GM23248 (cell line): ENCODE measurements around the gene ASPSCR1. TPM values are rescaled to one million over a fixed set of nuclear protein-coding genes. Genes with fewer than 3 reads are reported as not detected.
A peak's percentile ranks its signal among the peaks of the same experiment; 100 is the strongest.

ENCODE experiments used
- DNase-seq: peaks from one replicate; pipeline ENCODE4 v3.0.0-alpha.2; 2015
- H2AFZ ChIP-seq: fragments of 200-600 bp; sonication (generic); 2 replicates; pipeline ENCODE4 v1.6.1; 2016; ENCODE audit warnings: antibody characterized with exemption
- H3F3A ChIP-seq: fragments of 200-600 bp; sonication (generic); 2 replicates; pipeline ENCODE4 v1.6.1; 2016; ENCODE audit warnings: mild to moderate bottlenecking, antibody characterized with exemption, mixed run types; ENCODE audit not compliant: insufficient read depth
- H3K27ac ChIP-seq: fragments of 200-600 bp; sonication (generic); 2 replicates; pipeline ENCODE4 v1.5.1; 2016; ENCODE audit warnings: mild to moderate bottlenecking
- H3K27me3 ChIP-seq: fragments of 200-600 bp; sonication (generic); replicated peaks from 2 replicates; pipeline ENCODE4 v1.6.1; 2016; ENCODE audit warnings: mild to moderate bottlenecking; ENCODE audit not compliant: insufficient read depth
- H3K36me3 ChIP-seq: fragments of 200-600 bp; sonication (generic); 2 replicates; pipeline ENCODE4 v1.6.1; 2016; ENCODE audit warnings: low read depth, mild to moderate bottlenecking
- H3K4me1 ChIP-seq: fragments of 200-600 bp; sonication (generic); 2 replicates; pipeline ENCODE4 v1.6.1; 2016; ENCODE audit warnings: mild to moderate bottlenecking; ENCODE audit not compliant: insufficient read depth
- H3K4me2 ChIP-seq: fragments of 200-600 bp; sonication (generic); one replicate; pipeline ENCODE4 v1.6.1; 2016; ENCODE audit warnings: mild to moderate bottlenecking; ENCODE audit not compliant: unreplicated experiment
- H3K4me3 ChIP-seq: fragments of 200-600 bp; sonication (generic); 2 replicates; pipeline ENCODE4 v1.5.1; 2016; ENCODE audit warnings: mild to moderate bottlenecking
- H3K79me2 ChIP-seq: fragments of 200-600 bp; sonication (generic); 2 replicates; pipeline ENCODE4 v1.6.1; 2016; ENCODE audit warnings: mild to moderate bottlenecking; ENCODE audit not compliant: insufficient read depth
- H3K9ac ChIP-seq: fragments of 200-600 bp; sonication (generic); 2 replicates; pipeline ENCODE4 v1.6.1; 2016; ENCODE audit warnings: mild to moderate bottlenecking
- H3K9me2 ChIP-seq: fragments of 200-600 bp; sonication (generic); 2 replicates; pipeline ENCODE4 v1.6.1; 2016; ENCODE audit warnings: mixed run types, mild to moderate bottlenecking, moderate library complexity; ENCODE audit not compliant: insufficient read depth
- H3K9me3 ChIP-seq: fragments of 200-600 bp; sonication (generic); one replicate; pipeline ENCODE4 v1.6.1; 2017; ENCODE audit warnings: low read depth
- H4K20me1 ChIP-seq: fragments of 200-600 bp; sonication (generic); 2 replicates; pipeline ENCODE4 v1.6.0; 2016; ENCODE audit not compliant: insufficient read depth
- EZH2 ChIP-seq: fragments of 200-600 bp; sonication (generic); IDR thresholded peaks from 2 replicates; pipeline ENCODE4 v1.6.1; 2018; ENCODE audit warnings: antibody characterized with exemption, mild to moderate bottlenecking; ENCODE audit not compliant: insufficient read depth, poor library complexity, severe bottlenecking
- EZH2phosphoT487 ChIP-seq: fragments of 200-600 bp; sonication (generic); IDR thresholded peaks from 2 replicates; pipeline ENCODE4 v1.6.1; 2018; ENCODE audit warnings: antibody characterized with exemption, moderate library complexity, mild to moderate bottlenecking, low read depth; ENCODE audit not compliant: insufficient read depth
- WGBS, 2 experiments: methylation state at CpG; one replicate each; pipeline ENCODE4 v1.1.6; 2015 to 2017; ENCODE audit warnings: low lambda C conversion rate in 2 of 2, low coverage in 1 of 2; ENCODE audit errors: missing lambda C conversion rate in 2 of 2; 5-methylcytosine and 5-hydroxymethylcytosine counted together
- in situ Hi-C: fragments of 300-500 bp; cut with MboI; formaldehyde crosslinking; loops from 2 replicates; pipeline ENCODE4 v1.15.0; 2020
- polyA plus RNA-seq: library from polyadenylated mRNA; unstranded; fragments of >200 nt; fragmentation: Nextera tagmentation; extraction: Ambion mirVana; gene quantifications from 2 replicates; pipeline ENCODE4 v1.2.1, GENCODE V29; 2016
- total RNA-seq: library from RNA; depleted of rRNA; stranded (reverse); fragments of >200 nt; shearing (Covaris generic); gene quantifications from 2 replicates; pipeline ENCODE4 v1.2.3, GENCODE V29; 2014; rRNA removed

ASPSCR1 gene
- total RNA-seq: 23.4 and 23.5 TPM in 2 replicates
- 20.6 and 22.6 TPM in 2 replicates for polyA plus RNA-seq

- WGBS, 2 experiments: 2% methylated on average over 25 to 32 of the region's 76 CpGs
Measured at GRCh38 chr17:81977211-81977808, at the start of gene ASPSCR1. TSS of gene ASPSCR1 (plus strand) at chr17:81977629. CDS start at chr17:81977647, 18 bp downstream.

GRCh38 chr17:81927653-81928543, 49.5 kb upstream of the ASPSCR1 start, which contains the start of gene MAFG:
TSS of gene MAFG (minus strand) at chr17:81927735. CDS start at chr17:81923185, 4,550 bp downstream.
- Histone ChIP-seq H3K27me3 (no peaks in the 10 kb centered on the region), H3K4me1 (peaks cover 16% of the 10 kb centered on the region; the same call in 1 of the 2 replicates), H3K4me3 (peak within 1 kb of the TSS; percentile 87), H3K79me2 (peaks cover 41% of the 10 kb centered on the region), H4K20me1 (no peaks in the 10 kb centered on the region), H3K27ac (peak within 1 kb of the TSS; percentile 93), H3K9ac (peak within 1 kb of the TSS; percentile 94), H3F3A (0 out of 2 replicates have a peak, but pooled peaks cover 8% of the 10 kb centered on the region), H2AFZ (peak within 1 kb of the TSS; percentile 73), H3K9me3 (no peaks in the 10 kb centered on the region), H3K4me2 (peak within 1 kb of the TSS; percentile 76), H3K36me3 (no peaks in the 10 kb centered on the region), H3K9me2 (no peaks in the 10 kb centered on the region)
- WGBS, 2 experiments: 0 to 2% methylated on average over 43 to 70 of the region's 98 CpGs
- no peak for TF ChIP-seq EZH2phosphoT487
- no peak for TF ChIP-seq EZH2
- peak; percentile 99 for DNase-seq
- in situ Hi-C loops: no loop called here

More at GRCh38 chr17:81977211-81977808, at the start of gene ASPSCR1:
- in situ Hi-C loops: no loop called here
- DNase-seq: peak; percentile 96
- H3K27ac ChIP-seq: peak within 1 kb of the TSS; percentile 62
- H3K9me2 ChIP-seq: no peaks in the 10 kb centered on the region
- no peaks in the 10 kb centered on the region for H3F3A ChIP-seq
- peak within 1 kb of the TSS; percentile 94 for H3K9ac ChIP-seq
- H3K27me3 ChIP-seq: no peaks in the 10 kb centered on the region
- peak within 1 kb of the TSS; percentile 87 for H3K4me2 ChIP-seq
- no peak for TF ChIP-seq EZH2
- no peak for TF ChIP-seq EZH2phosphoT487
- no peaks in the 10 kb centered on the region for H4K20me1 ChIP-seq
- peak within 1 kb of the TSS; percentile 82 for H3K4me3 ChIP-seq
- peak within 1 kb of the TSS; percentile 87 for H2AFZ ChIP-seq
- no peaks in the 10 kb centered on the region for H3K9me3 ChIP-seq
- 0 out of 2 replicates have a peak, but pooled peaks cover 6% of the 10 kb centered on the region for H3K79me2 ChIP-seq
- no peaks in the 10 kb centered on the region for H3K4me1 ChIP-seq
- H3K36me3 ChIP-seq: no peaks in the 10 kb centered on the region; the same call in 1 of the 2 replicates

GRCh38 chr17:81928544-81929252, 48.7 kb upstream of the ASPSCR1 start:
- Histone ChIP-seq H4K20me1 (no peaks in the 10 kb centered on the region), H3K79me2 (peaks cover 35% of the 10 kb centered on the region), H3K27me3 (no peaks in the 10 kb centered on the region), H3K9me3 (no peaks in the 10 kb centered on the region), H2AFZ (peak overlapping the region; percentile 73), H3K4me2 (peak overlapping the region; percentile 60), H3K27ac (no peak overlapping the region), H3K4me3 (peak overlapping the region; percentile 76), H3K36me3 (no peaks in the 10 kb centered on the region), H3F3A (0 out of 2 replicates have a peak, but pooled peaks cover 8% of the 10 kb centered on the region), H3K9me2 (no peaks in the 10 kb centered on the region), H3K4me1 (peaks cover 13% of the 10 kb centered on the region; the same call in 1 of the 2 replicates), H3K9ac (peak overlapping the region; percentile 78)
- WGBS, 2 experiments: 26 to 31% methylated on average over 37 to 40 of the region's 44 CpGs
- peak; percentile 49 for DNase-seq
- TF ChIP-seq EZH2phosphoT487 (no peak), EZH2 (no peak)
- in situ Hi-C loops: no loop called here
